Mesenchymal stem cell (in vitro differentiated cells and primary cell): ENCODE measurements around the gene ATG7.
"Not testable (repeated sequence)": the region's sequence is repeated elsewhere in the genome, so short reads cannot be mapped to it uniquely, and the experiment has no call there.

Experiments
- DNase-seq: peaks from one replicate; pipeline ENCODE4 v3.0.0-alpha.2; 2013
- H2AFZ ChIP-seq: one replicate; pipeline ENCODE4 v1.6.1; 2013; ENCODE audit warnings: low read depth, mild to moderate bottlenecking, control low read depth, inconsistent platforms, low read length, moderate library complexity
- H2AK5ac ChIP-seq: 2 replicates; pipeline ENCODE4 v1.6.1; 2013; ENCODE audit warnings: low read length, moderate library complexity, mild to moderate bottlenecking, inconsistent platforms; ENCODE audit not compliant: severe bottlenecking
- H2BK120ac ChIP-seq: one replicate; pipeline ENCODE4 v1.6.1; 2013; ENCODE audit warnings: low read depth, mild to moderate bottlenecking, inconsistent platforms, low read length, moderate library complexity
- H2BK12ac ChIP-seq, 2 experiments: one replicate each; pipeline ENCODE4 v1.6.1; 2013; ENCODE audit warnings: inconsistent platforms in 2 of 2, low read length in 2 of 2, mild to moderate bottlenecking in 2 of 2, moderate library complexity in 2 of 2, control low read depth in 1 of 2
- H2BK15ac ChIP-seq: one replicate; pipeline ENCODE4 v1.6.1; 2013; ENCODE audit warnings: mild to moderate bottlenecking, low read depth, inconsistent platforms; ENCODE audit not compliant: poor library complexity, severe bottlenecking
- H2BK5ac ChIP-seq: 2 replicates; pipeline ENCODE4 v1.6.1; 2013; ENCODE audit warnings: low read depth, mild to moderate bottlenecking, low read length, control low read depth, inconsistent platforms; ENCODE audit not compliant: poor library complexity, severe bottlenecking
- H3K14ac ChIP-seq, 2 experiments: one replicate each; pipeline ENCODE4 v1.6.1; 2013; ENCODE audit warnings: inconsistent platforms in 2 of 2, low read length in 2 of 2, control low read depth in 1 of 2, mild to moderate bottlenecking in 1 of 2, moderate library complexity in 1 of 2
- H3K18ac ChIP-seq, 2 experiments: one replicate each; pipeline ENCODE4 v1.6.1; 2013; ENCODE audit warnings: inconsistent platforms in 2 of 2, low read length in 2 of 2, control low read depth in 1 of 2, low read depth in 1 of 2, mild to moderate bottlenecking in 1 of 2
- H3K23ac ChIP-seq, 2 experiments: one replicate each; pipeline ENCODE4 v1.6.1; 2013; ENCODE audit warnings: inconsistent platforms in 2 of 2, low read length in 2 of 2, mild to moderate bottlenecking in 2 of 2, moderate library complexity in 2 of 2, control low read depth in 1 of 2
- H3K27ac ChIP-seq: 2 replicates; pipeline ENCODE4 v1.5.1; 2013; ENCODE audit warnings: mild to moderate bottlenecking, moderate library complexity, low read length, control low read depth, inconsistent platforms; ENCODE audit not compliant: poor library complexity, severe bottlenecking
- H3K27me3 ChIP-seq, 2 experiments: 2 replicates each; pipeline versions ENCODE4 v1.6.1 to v1.7.0; 2013; ENCODE audit warnings: low read length in 2 of 2, mild to moderate bottlenecking in 2 of 2, moderate library complexity in 2 of 2, control low read depth in 1 of 2, inconsistent platforms in 1 of 2; ENCODE audit not compliant: control insufficient read depth in 1 of 2, insufficient read depth in 1 of 2
- H3K36me3 ChIP-seq, 2 experiments: 2 replicates each; pipeline versions ENCODE4 v1.6.1 to v1.7.0; 2013; ENCODE audit warnings: low read length in 2 of 2, control low read depth in 1 of 2, inconsistent platforms in 1 of 2, low read depth in 1 of 2, mild to moderate bottlenecking in 1 of 2; ENCODE audit not compliant: insufficient read depth in 2 of 2, control insufficient read depth in 1 of 2
- H3K4ac ChIP-seq, 2 experiments: one replicate each; pipeline ENCODE4 v1.6.1; 2013; ENCODE audit warnings: inconsistent platforms in 2 of 2, low read length in 2 of 2, mild to moderate bottlenecking in 2 of 2, moderate library complexity in 2 of 2, control low read depth in 1 of 2, low read depth in 1 of 2
- H3K4me1 ChIP-seq: 2 replicates; pipeline ENCODE4 v1.6.1; 2013; ENCODE audit warnings: low read depth, low read length, control low read depth; ENCODE audit not compliant: control insufficient read depth, insufficient read depth
- H3K4me2 ChIP-seq: 2 replicates; pipeline ENCODE4 v1.6.1; 2013; ENCODE audit warnings: low read length, mild to moderate bottlenecking, inconsistent platforms; ENCODE audit not compliant: poor library complexity, severe bottlenecking
- H3K4me3 ChIP-seq, 2 experiments: 2 replicates each; pipeline versions ENCODE4 v1.5.1 to v1.7.0; 2013; ENCODE audit warnings: low read length in 2 of 2, mild to moderate bottlenecking in 2 of 2, control low read depth in 1 of 2, low read depth in 1 of 2; ENCODE audit not compliant: insufficient read depth in 1 of 2
- H3K79me1 ChIP-seq: replicated peaks from 2 replicates; pipeline ENCODE4 v1.6.1; 2013; ENCODE audit warnings: mild to moderate bottlenecking, control low read depth, low read length, inconsistent platforms; ENCODE audit not compliant: poor library complexity, severe bottlenecking
- H3K9ac ChIP-seq: 2 replicates; pipeline ENCODE4 v1.7.0; 2013; ENCODE audit warnings: mild to moderate bottlenecking, low read length, moderate library complexity
- H3K9me3 ChIP-seq: 2 replicates; pipeline ENCODE4 v1.7.0; 2013; ENCODE audit warnings: mild to moderate bottlenecking, low read length; ENCODE audit not compliant: control insufficient read depth
- H4K8ac ChIP-seq: one replicate; pipeline ENCODE4 v1.6.1; 2013; ENCODE audit warnings: inconsistent platforms, mild to moderate bottlenecking, low read length, moderate library complexity
- H4K91ac ChIP-seq: one replicate; pipeline ENCODE4 v1.6.1; 2013; ENCODE audit warnings: mild to moderate bottlenecking, low read length, inconsistent platforms
- WGBS: methylation state at CpG from one replicate; pipeline ENCODE4 v1.1.7; 2013; ENCODE audit warnings: mixed read lengths; 5-methylcytosine and 5-hydroxymethylcytosine counted together

ATG7 gene

DNA sequence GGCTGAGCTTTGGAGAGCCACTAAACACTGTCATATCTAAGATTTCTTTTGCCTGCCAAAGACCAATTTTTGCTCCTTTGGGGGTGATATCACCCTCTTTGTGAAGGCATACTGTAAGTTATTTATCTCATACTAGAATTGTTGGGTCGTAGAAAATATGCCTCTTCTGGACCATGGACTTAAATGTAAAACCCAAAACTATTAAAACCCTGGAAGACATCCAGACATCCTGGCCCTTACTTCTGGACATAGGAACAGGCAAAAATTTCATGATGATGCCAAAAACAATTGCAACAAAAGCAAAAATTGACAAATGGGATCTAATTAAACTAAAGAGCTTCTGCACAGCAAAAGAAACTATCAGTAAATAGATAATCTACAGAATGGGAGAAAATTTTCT lies 172.2 kb downstream of the ATG7 start:
- H3K4ac ChIP-seq = no peak overlapping the region
- no peak overlapping the region for H2BK120ac ChIP-seq
- H3K18ac ChIP-seq = no peak overlapping the region
- H3K14ac ChIP-seq = no peak overlapping the region
- no peak overlapping the region for H2BK12ac ChIP-seq
- H4K91ac ChIP-seq = no peak overlapping the region
- H3K4me1 ChIP-seq = no peaks in the 10 kb centered on the region
- H4K8ac ChIP-seq = no peak overlapping the region
- H3K27me3 ChIP-seq = no peaks in the 10 kb centered on the region
- no peak for DNase-seq
- 100% methylated on average over 1 of the region's 1 CpG for WGBS
- no peak overlapping the region for H3K4me3 ChIP-seq
- no peak overlapping the region for H2BK5ac ChIP-seq
- H3K27ac ChIP-seq = no peak overlapping the region
- H2AFZ ChIP-seq = no peak overlapping the region
- H3K9ac ChIP-seq = no peak overlapping the region
- peaks cover 9% of the 10 kb centered on the region for H3K79me1 ChIP-seq
- no peak overlapping the region for H3K23ac ChIP-seq
- H2AK5ac ChIP-seq = no peak overlapping the region
- H3K4me2 ChIP-seq = no peak overlapping the region
- no peak overlapping the region for H2BK15ac ChIP-seq
- no peaks in the 10 kb centered on the region for H3K9me3 ChIP-seq
- H3K36me3 ChIP-seq = no peaks in the 10 kb centered on the region

DNA sequence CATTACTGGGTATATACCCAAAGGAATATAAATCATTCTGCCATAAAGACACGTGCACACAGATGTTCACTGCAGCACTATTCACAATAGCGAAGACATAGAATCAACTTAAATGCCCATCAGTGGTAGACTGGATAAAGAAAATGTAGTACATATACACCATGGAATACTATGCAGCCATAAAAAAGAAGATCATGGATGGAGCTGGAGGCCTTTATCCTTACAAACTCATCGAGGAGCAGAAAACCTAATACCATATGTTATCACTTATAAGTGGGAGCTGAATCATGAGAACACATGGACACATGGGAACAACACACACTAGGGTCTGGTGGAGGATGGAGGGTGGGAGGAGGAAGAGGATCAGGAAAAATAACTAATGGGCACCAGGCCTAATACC lies 173.0 kb downstream of the ATG7 start:
- H2AK5ac ChIP-seq, H3K36me3 ChIP-seq, H2BK5ac ChIP-seq, H3K23ac ChIP-seq, H3K14ac ChIP-seq, H2BK12ac ChIP-seq, H3K9ac ChIP-seq, DNase-seq, H2BK15ac ChIP-seq, H3K4me3 ChIP-seq, H4K8ac ChIP-seq, H3K18ac ChIP-seq, H3K4me1 ChIP-seq, H3K27me3 ChIP-seq, H3K27ac ChIP-seq, H4K91ac ChIP-seq, H3K4ac ChIP-seq, H2AFZ ChIP-seq, H3K79me1 ChIP-seq, H3K9me3 ChIP-seq, H3K4me2 ChIP-seq, H2BK120ac ChIP-seq: not testable (repeated sequence)
- WGBS = no CpG with 5 or more reads among the region's 3 CpGs

DNA sequence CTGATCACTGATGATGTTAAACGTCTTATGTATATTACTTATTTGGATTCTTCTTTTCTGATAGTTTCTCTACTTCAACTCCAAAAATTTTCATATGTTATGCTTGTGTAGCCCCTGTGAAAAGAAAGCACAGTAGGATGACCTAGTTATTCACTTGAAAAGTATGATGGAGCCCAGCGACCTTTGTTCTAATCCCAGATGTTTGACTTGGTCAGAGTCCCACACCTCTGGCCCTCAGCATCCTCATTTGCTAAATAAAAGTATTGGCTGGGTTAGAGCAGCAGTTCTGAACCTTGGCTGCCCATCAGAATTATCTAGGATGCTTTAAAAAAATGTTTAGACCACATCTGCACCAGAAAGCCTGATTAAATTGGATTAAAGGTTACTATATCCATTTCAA lies 173.7 kb downstream of the ATG7 start:
- Histone ChIP-seq H2AK5ac (no peak overlapping the region), H3K18ac (no peak overlapping the region), H2AFZ (no peak overlapping the region), H2BK120ac (no peak overlapping the region), H3K4me2 (no peak overlapping the region), H3K4me1 (no peaks in the 10 kb centered on the region), H3K14ac (no peak overlapping the region), H3K23ac (no peak overlapping the region), H3K4me3 (no peak overlapping the region), H4K8ac (no peak overlapping the region), H3K27me3 (no peaks in the 10 kb centered on the region), H3K27ac (no peak overlapping the region), H2BK15ac (no peak overlapping the region), H3K9ac (no peak overlapping the region), H2BK12ac (no peak overlapping the region), H3K36me3 (no peaks in the 10 kb centered on the region), H3K4ac (no peak overlapping the region), H3K79me1 (peaks cover 9% of the 10 kb centered on the region), H4K91ac (no peak overlapping the region), H3K9me3 (no peaks in the 10 kb centered on the region), H2BK5ac (no peak overlapping the region)
- no peak for DNase-seq
- 38% methylated on average over 1 of the region's 2 CpGs for WGBS

DNA sequence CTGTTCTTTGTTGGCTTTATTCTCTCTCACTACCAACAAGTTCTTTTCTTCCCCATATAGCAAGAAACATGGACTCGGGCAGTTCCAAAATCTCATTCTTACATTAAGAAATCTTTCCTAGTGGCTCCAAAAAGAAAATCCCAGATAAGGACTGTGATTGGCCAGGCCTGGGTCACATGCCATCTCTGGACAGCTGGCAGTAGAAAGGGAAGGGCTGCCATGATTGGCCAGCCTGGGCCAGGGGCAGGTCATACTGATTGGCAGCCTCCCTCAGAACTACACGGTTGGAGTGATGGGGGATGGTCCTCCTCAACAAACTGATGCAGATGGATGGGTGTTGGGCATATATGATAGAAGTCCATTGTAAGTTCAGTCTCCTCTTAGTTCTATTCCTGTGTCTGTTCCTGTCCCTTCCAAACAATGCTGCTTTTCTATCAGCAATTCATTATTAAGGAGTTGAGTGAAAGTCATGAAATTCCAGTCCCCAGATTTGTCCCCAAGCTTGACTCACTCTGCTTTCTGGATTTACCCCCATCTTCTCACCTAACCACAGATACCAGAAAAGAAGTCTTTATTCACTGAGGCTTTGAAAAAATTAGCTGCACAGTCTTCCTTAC lies 175.5 kb downstream of the ATG7 start:
- Histone ChIP-seq H3K4me1 (peaks cover under 1% of the 10 kb centered on the region), H3K79me1 (peaks cover 9% of the 10 kb centered on the region), H3K4ac (no peak overlapping the region), H4K91ac (no peak overlapping the region), H3K36me3 (no peaks in the 10 kb centered on the region), H2BK120ac (no peak overlapping the region), H3K27me3 (no peaks in the 10 kb centered on the region), H3K27ac (no peak overlapping the region), H3K4me2 (no peak overlapping the region), H3K18ac (no peak overlapping the region), H3K4me3 (no peak overlapping the region), H2AK5ac (no peak overlapping the region), H3K14ac (no peak overlapping the region), H4K8ac (no peak overlapping the region), H3K9me3 (no peaks in the 10 kb centered on the region), H3K9ac (no peak overlapping the region), H2BK15ac (no peak overlapping the region), H3K23ac (peak overlapping the region in 1 of 2 experiments; percentile 72), H2BK12ac (no peak overlapping the region), H2AFZ (no peak overlapping the region), H2BK5ac (no peak overlapping the region)
- DNase-seq = no peak
- WGBS = 96% methylated on average over 2 of the region's 2 CpGs
